Loucy (cell line): ENCODE measurements around the gene DLX1.

Experiments used
- CTCF ChIP-seq: fragments of 200-600 bp; sonication (generic); conservative IDR thresholded peaks from 2 replicates; pipeline ENCODE4 v1.5.1; 2014; ENCODE audit warnings: mild to moderate bottlenecking, antibody characterized with exemption, low read length
- EZH2phosphoT487 ChIP-seq: fragments of 200-600 bp; IDR thresholded peaks from 2 replicates; pipeline ENCODE4 v1.6.1; 2018; ENCODE audit warnings: antibody characterized with exemption, mild to moderate bottlenecking, moderate library complexity, borderline replicate concordance

GRCh38 chr2:172098287-172098649 is 13.0 kb downstream of the DLX1 start:
- TF ChIP-seq CTCF (no peak), EZH2phosphoT487 (no peak)
